UCSD-AML1 (cell line): ENCODE data around the gene LDLRAP1.
"Not testable (repeated sequence)": the region's sequence is repeated elsewhere in the genome, so short reads cannot be mapped to it uniquely, and the experiment has no call there.

ENCODE experiments used
- DNase-seq: peaks from one replicate; lab custom pipeline; 2025; ENCODE audit not compliant: unreplicated experiment; lab: John Stamatoyannopoulos, UW

Gene LDLRAP1

GRCh38 chr1:25572708-25573590, 29.5 kb downstream of the LDLRAP1 start:
- DNase-seq = peak; percentile 51

DNA sequence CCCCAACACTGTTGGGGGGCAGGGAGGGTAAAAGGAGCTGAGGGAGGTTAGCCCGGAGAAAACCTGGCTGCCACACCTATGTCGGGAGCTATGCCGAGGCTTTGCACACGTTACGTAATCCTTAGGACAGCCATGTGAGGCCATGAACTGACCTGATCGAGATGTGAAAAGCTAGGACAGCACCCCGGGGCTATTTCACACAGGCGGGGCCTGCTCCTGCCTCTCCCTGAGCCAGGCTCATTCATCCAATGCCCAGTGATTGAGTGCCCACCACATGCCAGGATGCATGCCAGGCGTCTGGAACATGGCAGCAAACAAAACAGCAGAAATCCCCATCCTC, 30.2 kb downstream of the LDLRAP1 start:
- DNase-seq = no peak

DNA sequence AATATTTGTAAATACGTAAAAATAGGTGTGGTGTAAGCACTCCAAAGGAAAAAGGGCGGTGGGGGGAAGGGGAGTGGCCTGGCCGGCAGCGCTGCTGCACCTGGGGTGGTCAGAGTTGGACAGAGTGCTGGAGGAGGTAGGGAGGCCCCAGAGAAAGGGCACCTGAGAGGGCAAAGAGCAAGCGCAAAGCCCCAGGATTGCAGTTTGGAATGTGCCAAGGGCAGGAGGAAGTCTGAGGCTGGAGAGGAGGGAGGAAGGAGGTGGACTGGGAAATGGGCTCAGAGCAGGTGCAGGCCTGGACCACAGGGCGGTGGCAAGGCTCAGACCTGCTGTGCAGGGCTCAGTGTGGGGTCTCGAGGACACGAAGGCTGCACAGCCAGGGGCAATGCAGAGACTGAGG, 30.6 kb downstream of the LDLRAP1 start:
- no peak for DNase-seq

DNA sequence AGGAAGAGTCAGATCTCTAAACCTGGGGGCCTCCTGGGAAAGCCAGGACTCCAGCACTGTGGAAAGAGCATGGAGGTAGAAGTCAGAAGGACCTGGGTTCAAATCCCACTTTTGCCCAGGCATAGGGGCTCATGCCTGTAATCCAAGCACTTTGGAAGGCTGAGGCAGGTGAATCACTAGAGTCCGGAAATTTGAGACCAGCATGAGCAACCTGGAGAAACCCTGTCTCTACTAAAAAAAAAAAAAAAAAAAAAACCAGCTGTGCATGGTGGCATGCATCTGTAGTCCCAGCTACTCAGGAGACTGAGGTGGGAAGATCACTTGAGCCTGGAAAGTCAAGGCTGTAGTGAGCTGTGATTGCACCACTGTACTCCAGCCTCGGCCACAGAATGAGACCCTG, 31.8 kb downstream of the LDLRAP1 start:
- DNase-seq = no peak

DNA sequence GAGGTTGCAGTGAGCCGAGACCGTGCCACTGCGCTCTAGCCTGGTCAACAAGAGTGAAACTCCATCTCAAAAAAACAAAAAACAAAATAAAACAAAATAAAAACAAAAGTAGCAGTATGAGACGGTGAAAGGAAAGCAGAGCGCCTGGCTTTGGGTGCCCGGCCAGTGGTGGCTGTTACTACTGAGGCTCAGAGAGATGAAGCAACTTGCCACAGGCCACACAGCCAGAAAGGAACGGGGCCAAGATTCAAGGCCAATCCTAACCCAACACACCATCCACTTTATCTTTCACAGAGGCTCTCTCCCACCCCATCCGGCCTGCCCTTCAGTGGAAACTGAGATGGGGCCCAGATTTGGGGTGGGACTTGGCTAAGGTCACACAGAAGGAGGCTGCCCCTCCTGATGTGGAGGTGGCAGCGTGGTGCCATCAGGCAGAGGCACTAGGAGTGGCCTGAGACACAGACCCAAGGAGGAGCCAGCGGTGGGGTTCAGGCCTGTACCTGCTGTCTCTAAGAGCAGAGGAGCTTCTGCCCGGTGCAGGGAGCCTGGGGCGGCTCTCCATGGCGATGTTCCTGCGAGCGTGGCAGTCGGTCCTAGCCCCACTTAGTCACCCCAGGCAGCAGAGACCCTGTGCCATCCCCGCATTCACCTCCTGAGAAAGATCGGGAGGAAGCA, 33.2 kb downstream of the LDLRAP1 start:
- DNase-seq = no peak

DNA sequence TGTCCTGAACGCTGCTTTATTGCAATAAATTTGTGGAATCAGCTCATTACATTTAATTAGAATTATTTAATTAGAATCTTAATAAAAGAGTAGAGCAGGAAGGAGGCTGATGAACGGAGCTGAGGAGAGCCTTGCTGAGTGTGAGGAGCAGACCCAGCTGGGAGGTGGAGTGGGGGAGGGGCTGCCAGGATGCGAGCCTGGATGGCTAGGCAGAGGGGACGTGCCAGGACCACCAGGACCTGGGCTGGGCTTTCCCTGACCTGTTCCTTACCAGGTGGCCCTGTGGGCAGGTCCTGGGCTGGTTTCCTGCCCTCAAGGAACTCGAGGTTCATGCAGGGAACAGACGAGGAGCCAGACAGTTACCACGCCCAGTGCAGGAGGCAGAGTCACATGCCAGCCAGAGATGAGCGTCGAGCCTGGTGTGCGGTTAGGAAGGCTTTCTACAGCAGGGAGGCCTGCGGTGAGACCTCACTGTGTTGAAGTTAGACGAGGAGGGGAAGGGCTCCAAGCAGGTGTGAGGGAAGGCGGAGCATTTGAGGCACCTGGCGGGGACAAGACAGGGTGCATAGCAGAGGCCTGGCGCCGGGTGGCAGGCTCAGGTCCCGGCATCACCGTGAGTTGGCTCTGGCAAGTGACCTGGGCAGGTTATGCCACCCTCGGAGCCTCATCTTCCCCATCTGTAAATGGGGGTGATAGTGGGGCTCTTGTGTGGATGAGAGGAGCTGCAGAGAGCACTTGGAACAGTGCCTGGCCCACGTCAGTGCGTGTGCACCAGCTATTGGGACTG, 33.9 kb downstream of the LDLRAP1 start:
- no peak for DNase-seq

- no peak for DNase-seq
Observed at GRCh38 chr1:25579292-25580252, 36.2 kb downstream of the LDLRAP1 start.

DNA sequence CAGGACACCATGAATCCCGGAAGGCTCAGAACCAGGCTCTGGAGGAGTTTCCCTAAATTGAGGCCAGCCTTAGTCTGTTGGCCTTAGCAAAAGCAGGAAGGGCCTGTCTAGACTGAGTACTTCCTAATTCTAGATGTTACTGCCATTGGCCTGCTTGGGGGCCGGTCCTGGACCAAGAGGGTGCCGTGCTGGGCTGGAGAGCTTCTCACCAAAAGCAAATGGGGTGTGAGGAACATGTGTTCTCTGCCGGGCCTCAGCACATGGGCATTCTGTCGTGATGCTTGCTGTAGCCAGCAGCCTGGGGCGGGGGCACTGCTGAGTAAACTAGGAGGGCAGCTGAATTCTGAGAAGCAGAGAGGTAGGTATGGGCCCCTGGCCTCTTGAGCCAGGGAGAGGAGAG, 37.5 kb downstream of the LDLRAP1 start:
- peak; percentile 35 for DNase-seq

DNA sequence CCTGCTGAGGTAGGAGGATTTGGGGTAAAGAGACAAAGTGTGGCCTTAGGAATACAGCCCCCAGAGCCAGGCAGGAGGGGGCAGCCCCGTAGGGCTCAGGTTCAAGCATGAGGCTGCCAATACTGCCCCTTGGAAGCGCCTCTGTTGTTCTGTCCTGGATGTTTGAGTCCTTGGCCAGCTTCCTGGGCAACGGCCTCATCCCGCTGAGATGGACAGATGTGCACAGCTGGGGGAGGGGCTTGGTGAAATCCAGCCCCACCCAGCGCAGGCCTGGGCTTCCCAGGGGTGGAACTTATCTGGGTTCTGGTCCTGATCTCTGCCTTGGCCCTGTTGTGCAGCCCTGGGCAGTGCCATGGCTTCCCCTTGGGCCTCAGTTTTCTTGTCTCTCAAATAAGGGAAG, 38.4 kb downstream of the LDLRAP1 start:
- no peak for DNase-seq

- DNase-seq = no peak
Observed at GRCh38 chr1:25583519-25584370, 40.3 kb downstream of the LDLRAP1 start.

DNA sequence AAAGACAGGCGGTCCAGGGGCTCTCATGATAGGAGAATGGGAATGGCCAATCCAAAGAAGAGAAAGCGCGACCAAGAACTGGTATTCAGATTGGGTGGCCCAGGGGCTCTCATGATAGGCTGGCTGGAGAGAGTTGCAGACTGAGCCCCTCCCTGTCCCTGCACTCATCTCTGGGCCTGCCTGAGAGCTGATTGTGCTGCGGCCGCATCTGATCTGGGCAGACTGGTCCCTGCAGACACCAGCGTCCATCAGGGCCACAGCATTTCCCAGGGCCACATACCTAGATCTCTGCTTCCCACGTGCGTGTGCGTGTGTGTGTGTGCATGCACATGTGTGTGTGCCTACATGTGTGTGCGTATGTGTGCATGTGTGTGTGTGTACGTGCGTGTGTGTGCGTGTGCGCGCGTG, 42.8 kb downstream of the LDLRAP1 start:
- no peak for DNase-seq

GRCh38 chr1:25587290-25587689, 43.9 kb downstream of the LDLRAP1 start:
- no peak for DNase-seq

GRCh38 chr1:25588224-25588623, 44.8 kb downstream of the LDLRAP1 start:
- not testable (repeated sequence) for DNase-seq

- not testable (repeated sequence) for DNase-seq
Observed at GRCh38 chr1:25588786-25589185, 45.4 kb downstream of the LDLRAP1 start.

GRCh38 chr1:25590096-25590824, 46.9 kb downstream of the LDLRAP1 start:
- no peak for DNase-seq

DNA sequence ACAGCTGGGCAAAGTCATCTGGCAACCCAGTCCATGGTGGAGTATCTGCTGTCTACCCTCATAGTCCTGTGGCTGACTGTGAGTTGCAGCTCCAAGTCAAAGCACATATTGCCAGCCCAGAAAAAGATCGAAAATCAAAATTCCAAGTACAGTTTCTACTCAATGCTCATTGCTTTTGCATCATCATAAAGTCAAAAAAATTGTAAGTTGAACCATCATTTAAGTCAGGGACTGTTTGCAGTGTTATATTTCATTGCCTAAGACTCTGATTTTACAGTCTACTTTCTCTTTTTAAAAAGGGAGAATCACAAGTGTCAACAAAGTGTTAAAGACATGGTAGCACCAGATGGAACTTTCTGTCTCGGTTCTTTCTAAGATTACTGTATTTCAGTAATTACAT, 50.5 kb downstream of the LDLRAP1 start:
- DNase-seq = no peak

DNA sequence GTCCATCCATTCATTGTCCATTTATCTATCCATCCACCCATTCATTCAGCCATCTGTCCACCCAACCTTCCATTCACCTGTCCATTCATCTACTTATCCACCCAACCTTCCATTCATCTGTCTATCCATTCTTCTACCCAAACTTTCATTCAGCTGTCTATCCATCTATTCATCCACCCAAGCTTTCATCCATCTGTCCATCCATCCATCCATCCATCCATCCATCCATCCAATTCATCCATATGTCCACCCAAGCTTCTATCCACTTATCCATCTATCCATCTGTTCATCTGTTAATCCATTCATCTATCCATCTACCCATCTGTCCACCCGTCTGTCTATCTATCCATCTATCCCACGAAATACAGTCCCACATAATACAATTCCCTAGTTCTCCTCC, 51.6 kb downstream of the LDLRAP1 start:
- DNase-seq = no peak

DNA sequence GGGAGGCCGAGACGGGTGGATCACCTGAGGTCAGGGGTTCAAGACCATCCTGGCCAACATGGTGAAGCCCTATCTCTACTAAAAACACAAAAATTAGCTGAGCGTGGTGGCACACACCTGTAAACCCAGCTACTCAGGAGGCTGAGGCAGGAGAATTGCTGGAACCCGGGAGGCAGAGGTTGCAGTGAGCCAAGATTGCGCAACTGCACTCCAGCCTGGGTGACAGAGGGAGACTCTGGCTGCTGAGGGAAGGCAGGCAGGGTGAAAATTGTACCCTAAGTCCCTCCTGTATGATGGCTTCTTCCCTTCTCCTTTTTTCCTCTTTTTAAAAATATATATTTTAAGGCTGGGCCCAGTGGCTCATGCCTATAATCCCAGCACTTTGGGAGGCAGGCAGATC, 53.2 kb downstream of the LDLRAP1 start:
- not testable (repeated sequence) for DNase-seq

- DNase-seq = no peak
Observed at GRCh38 chr1:25598879-25599278, 55.5 kb downstream of the LDLRAP1 start.
